Measurements from ENCODE around the gene LARGE1.

Gene LARGE1

GRCh38 chr22:33832558-33833151, 87.6 kb downstream of the LARGE1 start:
- in situ Hi-C loops (cut with MboI; ENCODE audit: low sequenced_read_pairs, unreplicated experiment) = no loop called here
- no peak for TF ChIP-seq CTCF (IDR thresholded peaks at IDR 0.05; ENCODE audit: borderline replicate concordance, control extremely low read depth, extremely low read depth, insufficient read depth, missing control alignments)

GRCh38 chr22:33831651-33832050, 88.6 kb downstream of the LARGE1 start:
- no peak for TF ChIP-seq CTCF (IDR thresholded peaks at IDR 0.05; ENCODE audit: borderline replicate concordance, control extremely low read depth, extremely low read depth, insufficient read depth, missing control alignments)
- no peak for DNase-seq (ENCODE audit: low spot score)
- in situ Hi-C loops (cut with MboI; ENCODE audit: low sequenced_read_pairs, unreplicated experiment) = no loop called here

More at GRCh38 chr22:33832558-33833151, 87.6 kb downstream of the LARGE1 start:
- no peak for DNase-seq (ENCODE audit: low spot score)

GRCh38 chr22:33831207-33831606, 89.1 kb downstream of the LARGE1 start:
- no peak for DNase-seq (ENCODE audit: low spot score)
- in situ Hi-C loops (cut with MboI; ENCODE audit: low sequenced_read_pairs, unreplicated experiment) = no loop called here
- TF ChIP-seq CTCF (IDR thresholded peaks at IDR 0.05; ENCODE audit: borderline replicate concordance, control extremely low read depth, extremely low read depth, insufficient read depth, missing control alignments) = no peak

- no peak for DNase-seq (ENCODE audit: low spot score)
- in situ Hi-C loops (cut with MboI; ENCODE audit: low sequenced_read_pairs, unreplicated experiment) = no loop called here
- TF ChIP-seq CTCF (IDR thresholded peaks at IDR 0.05; ENCODE audit: borderline replicate concordance, control extremely low read depth, extremely low read depth, insufficient read depth, missing control alignments) = no peak
These were observed 90.6 kb downstream of the LARGE1 start for GRCh38 chr22:33829546-33830280.

GRCh38 chr22:33828302-33828701, 92.0 kb downstream of the LARGE1 start:
- in situ Hi-C loops (cut with MboI; ENCODE audit: low sequenced_read_pairs, unreplicated experiment) = no loop called here
- DNase-seq (ENCODE audit: low spot score) = no peak
- TF ChIP-seq CTCF (IDR thresholded peaks at IDR 0.05; ENCODE audit: borderline replicate concordance, control extremely low read depth, extremely low read depth, insufficient read depth, missing control alignments) = no peak

GRCh38 chr22:33825761-33826160, 94.5 kb downstream of the LARGE1 start:
- no peak for TF ChIP-seq CTCF (IDR thresholded peaks at IDR 0.05; ENCODE audit: borderline replicate concordance, control extremely low read depth, extremely low read depth, insufficient read depth, missing control alignments)
- in situ Hi-C loops (cut with MboI; ENCODE audit: low sequenced_read_pairs, unreplicated experiment) = no loop called here
- no peak for DNase-seq (ENCODE audit: low spot score)
